Breast epithelium (tissue), 3 donors: Measurements from ENCODE around the gene LHFPL2.

Source experiments
- POLR2A ChIP-seq: fragments of 450-650 bp; IDR thresholded peaks from one replicate; pipeline ENCODE4 v1.6.1; 2016; ENCODE audit warnings: antibody characterized with exemption, mild to moderate bottlenecking, moderate library complexity
- POLR2AphosphoS5 ChIP-seq, 3 donors: sonication (generic); formaldehyde crosslinking; IDR thresholded peaks; one replicate each; pipeline ENCODE4 v1.6.1; 2017; ENCODE audit warnings: antibody characterized with exemption in 3 of 3
- TF ChIP-seq, protein P1 (sequence below), 3 donors: fragments of 450-650 bp; IDR thresholded peaks; one replicate each; pipeline ENCODE4 v1.5.1; 2016 to 2017; ENCODE audit warnings: antibody characterized with exemption in 3 of 3, mild to moderate bottlenecking in 3 of 3, moderate library complexity in 3 of 3

DNA sequence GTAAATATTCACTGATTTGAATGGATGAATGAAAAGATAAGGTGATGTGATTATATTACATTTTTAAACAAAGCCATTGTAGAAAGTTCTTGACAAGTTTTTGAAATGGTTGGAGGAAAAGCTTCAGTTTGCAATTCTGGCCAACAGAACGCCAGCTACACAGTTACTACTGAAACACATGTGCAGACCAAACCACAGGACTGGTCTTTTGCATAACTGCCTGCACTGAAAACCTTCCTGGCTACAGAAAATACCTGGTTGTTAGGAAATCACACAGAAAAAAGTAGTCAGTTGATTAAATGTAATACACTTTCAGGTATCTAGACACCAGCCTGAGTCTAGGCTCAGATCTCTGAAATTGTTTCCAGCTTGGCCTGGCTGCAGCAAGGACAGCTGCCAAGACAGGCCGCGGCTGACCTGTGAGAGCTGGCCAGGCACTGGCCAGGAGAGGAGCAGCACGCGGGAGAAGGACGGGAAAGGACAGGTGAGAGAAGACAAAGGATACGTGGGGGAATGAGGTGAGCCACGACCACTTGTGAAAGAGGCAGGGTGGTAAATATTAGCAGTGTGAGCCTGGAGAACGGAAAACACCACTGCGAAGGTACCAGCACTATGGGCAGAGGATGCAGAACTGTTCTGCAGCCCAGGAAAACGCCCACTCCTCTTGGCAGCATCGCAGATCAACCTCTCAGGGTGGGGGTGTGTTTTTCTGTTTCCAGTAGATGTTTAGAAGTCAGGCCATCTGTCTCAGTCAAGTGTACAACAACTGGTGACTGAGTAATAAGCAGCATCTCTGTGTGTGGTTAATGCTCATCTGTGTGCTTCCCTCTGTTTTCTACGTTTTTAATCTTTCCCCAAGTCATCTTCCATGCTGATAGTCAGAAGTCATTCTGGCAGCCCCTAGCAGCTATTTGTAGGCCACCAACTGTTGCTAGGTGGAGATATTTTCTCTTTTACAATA is 150.7 kb downstream of the LHFPL2 start:
- TF ChIP-seq POLR2A = no peak
- TF ChIP-seq, protein P1, sequence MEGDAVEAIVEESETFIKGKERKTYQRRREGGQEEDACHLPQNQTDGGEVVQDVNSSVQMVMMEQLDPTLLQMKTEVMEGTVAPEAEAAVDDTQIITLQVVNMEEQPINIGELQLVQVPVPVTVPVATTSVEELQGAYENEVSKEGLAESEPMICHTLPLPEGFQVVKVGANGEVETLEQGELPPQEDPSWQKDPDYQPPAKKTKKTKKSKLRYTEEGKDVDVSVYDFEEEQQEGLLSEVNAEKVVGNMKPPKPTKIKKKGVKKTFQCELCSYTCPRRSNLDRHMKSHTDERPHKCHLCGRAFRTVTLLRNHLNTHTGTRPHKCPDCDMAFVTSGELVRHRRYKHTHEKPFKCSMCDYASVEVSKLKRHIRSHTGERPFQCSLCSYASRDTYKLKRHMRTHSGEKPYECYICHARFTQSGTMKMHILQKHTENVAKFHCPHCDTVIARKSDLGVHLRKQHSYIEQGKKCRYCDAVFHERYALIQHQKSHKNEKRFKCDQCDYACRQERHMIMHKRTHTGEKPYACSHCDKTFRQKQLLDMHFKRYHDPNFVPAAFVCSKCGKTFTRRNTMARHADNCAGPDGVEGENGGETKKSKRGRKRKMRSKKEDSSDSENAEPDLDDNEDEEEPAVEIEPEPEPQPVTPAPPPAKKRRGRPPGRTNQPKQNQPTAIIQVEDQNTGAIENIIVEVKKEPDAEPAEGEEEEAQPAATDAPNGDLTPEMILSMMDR (IDR thresholded peaks at IDR 0.05) = no peak
- TF ChIP-seq POLR2AphosphoS5 (IDR thresholded peaks at IDR 0.05) = no peak
